K562 (cell line): Measurements from ENCODE around the gene CYB5RL. TPM values are rescaled to one million over a fixed set of nuclear protein-coding genes. Genes with fewer than 3 reads are reported as not detected.

Experiments used
- ATAC-seq: fragments of 200-7000 bp; cut with Tn5 transposase; 3 replicates; pipeline ENCODE4 v1.9.1; 2020; ENCODE audit warnings: moderate library complexity
- BruUV-seq: library from RNA; stranded (reverse); fragments of 400-500 nt; replicated peaks from 2 replicates; lab custom pipeline; 2021; lab: Mats Ljungman, UMichigan
- CTCF ChIA-PET: fragments of 300-600 bp; formaldehyde crosslinking; extraction: SDS; loops from one replicate; lab custom pipeline; 2021; ENCODE audit warnings: low intra/inter-chr PET ratio; lab: Yijun Ruan, JAX
- POLR2A ChIA-PET: fragments of 300-600, 350-650 bp; sonication (Branson Sonifier 250); formaldehyde crosslinking; extraction: SDS; loops from one replicate; lab custom pipeline; 2021; ENCODE audit warnings: antibody characterized with exemption, inconsistent platforms; lab: Yijun Ruan, JAX
- DNase-seq, 4 experiments: peaks; one replicate each; pipeline versions ENCODE4 v3.0.0 to v3.0.0-alpha.2; 2011 to 2018; ENCODE audit warnings: low spot score in 3 of 4, mixed read lengths in 3 of 4; ENCODE audit errors: extremely low read depth in 1 of 4
- FAIRE-seq: peaks from 2 replicates; lab custom pipeline; 2011; peaks lifted over from hg19 to GRCh38; lab: Jason Lieb, UNC
- H2AFZ ChIP-seq: 2 replicates; pipeline ENCODE4 v1.6.0; 2011; ENCODE audit warnings: low read depth, low read length, control low read depth, inconsistent platforms
- H3K27ac ChIP-seq: fragments of 200-600 bp; 3 replicates; pipeline ENCODE4 v1.8.0; 2011; ENCODE audit warnings: low read depth, mild to moderate bottlenecking, control low read depth, inconsistent platforms, low read length, moderate library complexity, mixed read lengths; ENCODE audit errors: extremely low read depth
- H3K27me3 ChIP-seq, 2 experiments: fragments of 300-600 bp in 1 of 2; 2 replicates in 1 of 2; 3 replicates in 1 of 2; pipeline versions ENCODE4 v1.6.0 to v1.8.0; 2011; ENCODE audit warnings: inconsistent platforms in 2 of 2, low read length in 2 of 2, mild to moderate bottlenecking in 1 of 2, mixed read lengths in 1 of 2, moderate library complexity in 1 of 2; ENCODE audit not compliant: control insufficient read depth in 2 of 2, insufficient read depth in 2 of 2
- H3K36me3 ChIP-seq: fragments of 300-600 bp; 3 replicates; pipeline ENCODE4 v1.8.0; 2011; ENCODE audit warnings: mild to moderate bottlenecking, low read length, inconsistent platforms; ENCODE audit not compliant: control insufficient read depth, insufficient read depth
- H3K4me1 ChIP-seq, 2 experiments: fragments of 200-600 bp in 1 of 2; replicated peaks in 1 of 2; 2 replicates in 1 of 2; 3 replicates in 1 of 2; pipeline versions ENCODE4 v1.5.1 to v1.8.0; 2011; ENCODE audit warnings: inconsistent platforms in 2 of 2, low read length in 2 of 2, mild to moderate bottlenecking in 1 of 2, mixed read lengths in 1 of 2, moderate library complexity in 1 of 2; ENCODE audit not compliant: control insufficient read depth in 2 of 2, insufficient read depth in 2 of 2
- H3K4me2 ChIP-seq: 2 replicates; pipeline ENCODE4 v1.6.1; 2011; ENCODE audit warnings: low read length, control low read depth, inconsistent platforms, mixed read lengths; ENCODE audit not compliant: insufficient read depth
- H3K4me3 ChIP-seq: fragments of 200-600 bp; sonication (generic), shearing (Covaris generic); 2 replicates; pipeline ENCODE4 v1.5.1; 2016; ENCODE audit warnings: control low read depth, inconsistent platforms
- H3K79me2 ChIP-seq: fragments of 200-600 bp; 3 replicates; pipeline ENCODE4 v1.8.0; 2011; ENCODE audit warnings: low read length, inconsistent platforms; ENCODE audit not compliant: control insufficient read depth, insufficient read depth
- H3K9ac ChIP-seq, 2 experiments: 2 replicates each; pipeline versions ENCODE4 v1.6.0 to v1.6.1; 2011; ENCODE audit warnings: low read depth in 2 of 2, low read length in 2 of 2, control low read depth in 1 of 2, inconsistent platforms in 1 of 2, mild to moderate bottlenecking in 1 of 2, mixed read lengths in 1 of 2; ENCODE audit not compliant: insufficient read depth in 1 of 2
- H3K9me1 ChIP-seq: one replicate; pipeline ENCODE4 v1.6.0; 2011; ENCODE audit warnings: inconsistent platforms, mild to moderate bottlenecking, low read length, moderate library complexity; ENCODE audit not compliant: control insufficient read depth, insufficient read depth
- H3K9me3 ChIP-seq: replicated peaks from 2 replicates; pipeline ENCODE4 v1.5.1; 2011; ENCODE audit warnings: low read depth, low read length, inconsistent platforms; ENCODE audit not compliant: control insufficient read depth, insufficient read depth
- H4K20me1 ChIP-seq: replicated peaks from 2 replicates; pipeline ENCODE4 v1.6.1; 2011; ENCODE audit warnings: low read length, inconsistent platforms, mixed read lengths; ENCODE audit not compliant: control insufficient read depth, insufficient read depth
- GATAD2B ChIP-seq: fragments of 450-650 bp; IDR thresholded peaks from 2 replicates; pipeline ENCODE4 v1.6.1; 2017; ENCODE audit warnings: mild to moderate bottlenecking, borderline replicate concordance
- NCOA4 ChIP-seq: fragments of 450-650 bp; IDR thresholded peaks from 2 replicates; pipeline ENCODE4 v1.6.1; 2018; ENCODE audit warnings: mild to moderate bottlenecking; ENCODE audit not compliant: partially characterized antibody
- NFXL1 ChIP-seq: fragments of 450-650 bp; formaldehyde crosslinking; IDR thresholded peaks from 2 replicates; pipeline ENCODE4 v1.4.0; 2021; ENCODE audit warnings: mild to moderate bottlenecking
- TOE1 ChIP-seq, 2 experiments: fragments of 450-650 bp in 1 of 2; sonication (generic) in 1 of 2; formaldehyde crosslinking in 1 of 2; IDR thresholded peaks; 2 replicates each; pipeline versions ENCODE4 v1.7.1 to v1.8.0; 2016 to 2022; ENCODE audit warnings: borderline replicate concordance in 2 of 2, mild to moderate bottlenecking in 2 of 2, antibody characterized with exemption in 1 of 2, inconsistent platforms in 1 of 2, low read depth in 1 of 2, missing genetic modification reagents in 1 of 2, moderate library complexity in 1 of 2
- WGBS: fragments of 100-300 bp; shearing (Covaris generic); methylation state at CpG from one replicate; pipeline ENCODE4 v1.1.6; 2016; ENCODE audit warnings: low coverage, mixed read lengths; ENCODE audit not compliant: insufficient coverage; ENCODE audit errors: missing lambda C conversion rate; 5-methylcytosine and 5-hydroxymethylcytosine counted together
- in situ Hi-C: fragments of 300-500 bp; cut with MboI; formaldehyde crosslinking; loops from 4 replicates; pipeline ENCODE4 v1.15.0; 2018; ENCODE audit warnings: inconsistent platforms, mixed read lengths
- intact Hi-C: fragments of 100-400 bp; cut with micrococcal nuclease; formaldehyde crosslinking; loops from 2 replicates; pipeline ENCODE4 v1.14.2; 2022
- polyA plus RNA-seq, 8 experiments: library from polyadenylated mRNA; depleted of rRNA in 4 of 8; stranded (reverse) in 5 of 8; unstranded in 3 of 8; fragments of >200 nt; fragmentation: Nextera tagmentation in 2 of 8; fragmentation: Illumina TruSeq in 1 of 8; extraction: Ambion mirVana in 2 of 8; extraction: Trizol in 1 of 8; gene quantifications; 2 replicates each; pipeline versions ENCODE4 v1.2.1 to v1.2.3, GENCODE V29; 2011 to 2014; ENCODE audit warnings: inconsistent platforms in 1 of 8, missing spikeins in 1 of 8
- total RNA-seq, 7 experiments: library from RNA; depleted of rRNA in 6 of 7; stranded (reverse); fragments of >200 nt in 6 of 7; fragmentation: Illumina TruSeq in 2 of 7; extraction: Trizol in 2 of 7; gene quantifications; 2 replicates each; pipeline versions ENCODE4 v1.2.1 to v1.2.3, GENCODE V29; 2011 to 2021; ENCODE audit warnings: low replicate concordance in 1 of 7

The CYB5RL gene
- total and polyA plus RNA-seq, 9 of the 15 experiments (the other 6 are each of a cell fraction or from before 2014, with no cell fraction given), result 7.9 to 18.0 (median 11.2) TPM

GRCh38 chr1:54207287-54207686 is 7.5 kb upstream of the CYB5RL start:
- ChIA-PET POLR2A (no interaction called here), CTCF (no interaction called here)
- DNase-seq (no peak), ATAC-seq (no peak), FAIRE-seq (no peak)
- no peaks in the 10 kb centered on the region for H3K9me3 ChIP-seq
- in situ Hi-C loops (no loop called here), intact Hi-C loops (no loop called here)
- no peaks in the 10 kb centered on the region; the same call in 1 of the 2 replicates for H4K20me1 ChIP-seq
- peaks cover 6 to 10% of the 10 kb centered on the region in 2 experiments; a peak in 4 of 5 replicates for H3K4me1 ChIP-seq
- no peak overlapping the region for H2AFZ ChIP-seq
- H3K4me2 ChIP-seq, result no peak overlapping the region
- no peak overlapping the region for H3K9ac ChIP-seq
- H3K9me1 ChIP-seq, result peaks cover 6% of the 10 kb centered on the region
- no peaks in the 10 kb centered on the region for H3K27me3 ChIP-seq
- no peak overlapping the region for H3K4me3 ChIP-seq
- no peak overlapping the region for H3K27ac ChIP-seq
- H3K36me3 ChIP-seq, result peaks cover 89% of the 10 kb centered on the region
- no TSS peak for BruUV-seq
- H3K79me2 ChIP-seq, result peaks cover 29% of the 10 kb centered on the region
- no peak for TF ChIP-seq GATAD2B
- TF ChIP-seq NFXL1 (CRISPR knock-in tag), result no peak
- 28% methylated on average over 1 of the region's 1 CpG for WGBS

DNA sequence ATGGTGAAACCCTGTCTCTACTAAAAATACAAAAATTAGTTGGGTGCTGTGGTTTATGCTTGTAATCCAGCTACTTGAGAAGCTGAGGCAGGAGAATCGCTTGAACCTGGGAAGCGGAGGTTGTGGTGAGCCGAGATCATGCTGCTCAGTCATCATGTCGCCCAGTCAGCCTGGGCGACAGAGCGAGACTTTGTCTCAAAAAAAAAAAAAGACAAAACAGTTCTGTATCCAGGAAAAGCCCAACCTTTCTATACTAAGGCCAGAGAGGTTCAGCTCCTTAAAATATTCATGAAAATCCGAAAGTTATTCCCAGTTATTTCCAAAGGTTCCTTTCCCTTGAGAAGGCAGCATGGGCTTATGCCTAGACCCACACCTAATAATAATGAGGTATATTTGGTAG is 4.4 kb upstream of the CYB5RL start:
- Histone ChIP-seq H4K20me1 (no peaks in the 10 kb centered on the region; the same call in 1 of the 2 replicates), H3K36me3 (peaks cover 73% of the 10 kb centered on the region), H3K27me3 (no peaks in the 10 kb centered on the region), H2AFZ (no peak overlapping the region)
- no TSS peak for BruUV-seq
- no peak for FAIRE-seq
- ChIA-PET POLR2A (interaction anchor here (0.6 to 9.0 kb wide), 4 partner anchors 13 to 158 kb away, joined by 3 to 148 read pairs (median 4); no protein-coding TSS in a partner anchor), CTCF (no interaction called here)
- in situ Hi-C loops, result no loop called here
- no peak for ATAC-seq
- TF ChIP-seq NCOA4, result no peak
- no peak for TF ChIP-seq TOE1 (IDR thresholded peaks at IDR 0.05; ENCODE audit: borderline replicate concordance)
- TF ChIP-seq TOE1 (CRISPR knock-in tag; IDR thresholded peaks at IDR 0.05; ENCODE audit: borderline replicate concordance, low read depth), result no peak
- TF ChIP-seq, all 486 proteins: peak for 0
- Histone ChIP-seq H3K9me3 (no peaks in the 10 kb centered on the region), H3K79me2 (peaks cover 60% of the 10 kb centered on the region), H3K27ac (no peak overlapping the region), H3K4me3 (no peak overlapping the region), H3K4me2 (no peak overlapping the region), H3K4me1 (peaks cover 19% of the 10 kb centered on the region in 2 experiments; a peak in 4 of 5 replicates), H3K9ac (no peak overlapping the region), H3K9me1 (no peaks in the 10 kb centered on the region)
- no peak for DNase-seq
- 78% methylated on average over 7 of the region's 7 CpGs for WGBS
- intact Hi-C loops, result loop anchor here (5.0 kb wide), 1 partner anchor 82 kb away; no protein-coding TSS in a partner anchor
